ENCODE measurements around the gene KLHL29.

Gene KLHL29

GRCh38 chr2:23422089-23423061 is 37.4 kb downstream of the KLHL29 start:
- no peak for DNase-seq (ENCODE audit: low read depth in 2 of 2)

- DNase-seq (ENCODE audit: low read depth in 2 of 2), result no peak
Observed at GRCh38 chr2:23423062-23423872, 38.3 kb downstream of the KLHL29 start.

GRCh38 chr2:23423873-23424680 is 39.1 kb downstream of the KLHL29 start:
- no peak for DNase-seq (ENCODE audit: low read depth in 2 of 2)

DNA sequence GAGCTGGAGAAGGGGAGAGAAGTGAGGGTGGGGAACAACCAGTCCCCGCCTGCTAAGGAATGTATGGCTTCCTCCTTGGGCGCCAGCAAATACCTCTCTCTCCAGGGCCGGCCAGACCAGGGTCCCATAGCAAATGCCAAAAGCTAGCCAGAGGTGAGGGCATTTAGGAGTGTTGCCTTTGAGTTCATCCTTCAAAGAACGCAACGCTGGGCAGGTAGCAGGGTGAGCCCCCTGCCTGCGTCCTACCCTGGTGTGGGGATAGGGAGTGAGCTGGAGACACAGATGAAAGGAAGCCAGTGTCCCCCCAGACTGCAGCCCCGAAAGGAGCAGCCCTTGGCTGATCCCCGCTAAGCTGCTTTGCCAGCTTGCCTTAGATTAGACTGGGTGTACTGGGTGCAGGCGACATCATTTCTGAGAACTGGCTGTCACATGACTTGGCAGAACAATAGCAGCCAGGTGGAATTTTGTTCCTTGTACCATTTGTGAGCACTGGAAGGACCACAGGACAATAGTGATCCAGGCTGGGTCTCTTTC is 40.4 kb downstream of the KLHL29 start:
- no peak for DNase-seq (ENCODE audit: low read depth in 2 of 2)

GRCh38 chr2:23425885-23426262 is 40.9 kb downstream of the KLHL29 start:
- no peak for DNase-seq (ENCODE audit: low read depth in 2 of 2)

DNA sequence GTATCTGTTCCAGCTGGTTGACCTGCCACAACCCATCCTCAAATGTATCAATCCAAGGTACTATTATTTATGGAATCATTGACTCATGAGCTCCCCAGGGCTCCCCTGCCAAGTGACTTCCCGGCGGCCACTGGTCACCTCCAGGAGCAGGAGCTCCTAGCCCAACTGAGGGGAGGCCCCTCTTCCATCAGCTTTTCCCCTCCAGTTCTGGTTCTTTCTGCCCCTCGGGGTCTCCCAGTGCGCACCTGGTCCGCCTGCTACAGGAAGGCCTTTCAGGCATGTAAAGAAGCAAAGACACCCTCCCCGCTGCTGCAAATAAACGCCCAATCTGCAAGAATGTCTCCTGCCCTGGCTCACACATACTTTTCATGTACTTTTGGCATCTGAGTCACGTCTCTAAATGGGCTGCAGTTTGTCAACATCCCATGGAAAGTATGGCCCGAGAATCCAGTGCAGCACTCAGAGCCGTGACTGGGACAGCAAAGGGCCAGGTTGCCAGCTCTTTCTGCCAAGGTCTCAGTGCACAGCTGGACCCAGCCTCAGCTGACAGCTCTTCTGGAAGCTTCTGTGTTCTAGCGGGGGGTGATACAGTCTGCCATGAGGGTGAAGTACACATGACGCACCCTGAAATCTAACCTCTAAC is 41.4 kb downstream of the KLHL29 start:
- DNase-seq (ENCODE audit: low read depth in 2 of 2), result no peak

GRCh38 chr2:23427350-23427749 is 42.4 kb downstream of the KLHL29 start:
- DNase-seq (ENCODE audit: low read depth in 2 of 2), result no peak

DNA sequence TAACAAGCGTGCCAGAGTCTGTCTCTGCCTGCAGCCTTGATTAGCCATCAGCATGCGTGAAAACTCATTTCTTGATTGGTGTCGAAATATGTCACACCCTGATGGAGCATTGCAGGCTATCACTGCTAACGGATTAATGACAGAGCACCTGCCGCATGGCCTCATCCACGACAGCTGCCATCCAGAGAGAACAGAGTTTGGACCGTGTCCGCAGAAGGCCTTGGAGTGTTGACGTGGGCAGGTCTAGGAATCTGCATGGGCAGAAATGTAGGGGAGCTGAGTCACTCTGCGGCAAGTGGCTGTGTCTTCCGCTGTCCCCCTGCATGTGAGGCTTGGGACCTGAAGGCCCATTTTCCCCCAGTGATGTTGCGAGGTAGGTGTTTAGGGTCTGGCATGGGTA is 43.0 kb downstream of the KLHL29 start:
- DNase-seq (ENCODE audit: low read depth in 2 of 2), result no peak

DNA sequence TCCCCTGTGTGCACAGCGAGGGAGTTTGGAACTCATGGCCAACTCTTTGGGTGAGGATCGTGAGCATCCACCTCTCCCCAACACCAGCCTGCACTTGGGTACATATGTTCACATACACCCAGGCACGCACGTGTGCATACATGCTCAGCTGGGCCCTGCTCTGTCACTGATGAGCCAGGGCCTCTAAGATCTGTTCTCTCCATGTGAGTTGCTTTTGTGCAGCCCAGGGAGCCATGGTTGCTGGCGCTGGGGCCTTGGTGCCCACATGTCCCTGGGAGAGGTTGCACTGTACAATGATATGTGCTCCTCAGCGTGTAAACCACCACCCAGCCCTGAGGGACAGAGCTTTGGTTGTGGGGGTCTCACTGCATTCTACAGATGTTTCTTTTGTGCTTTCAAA is 44.1 kb downstream of the KLHL29 start:
- DNase-seq (ENCODE audit: low read depth in 2 of 2), result no peak

GRCh38 chr2:23430263-23430662 is 45.3 kb downstream of the KLHL29 start:
- peak; percentile 81 to 83 for DNase-seq (ENCODE audit: low read depth in 2 of 2)

DNA sequence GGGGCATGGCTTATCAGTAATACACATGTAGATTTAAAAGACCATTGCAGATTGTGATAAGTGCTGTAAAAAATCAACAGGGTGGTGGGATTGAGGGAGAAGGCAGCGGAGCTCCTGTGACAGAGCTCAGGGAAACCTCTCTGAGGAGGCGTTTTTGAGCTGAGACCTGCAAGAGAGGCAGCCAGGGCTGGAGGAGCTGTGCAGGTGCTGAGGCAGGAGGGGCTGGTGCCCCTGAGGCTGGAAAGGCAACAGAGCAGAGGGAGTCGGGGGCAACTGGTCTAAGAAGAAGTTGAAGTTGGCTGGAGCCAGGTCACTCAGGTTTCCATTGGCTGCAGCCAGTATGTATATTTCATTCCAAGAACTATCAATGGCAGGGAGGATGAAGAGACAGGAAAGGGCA is 47.6 kb downstream of the KLHL29 start:
- no peak for DNase-seq (ENCODE audit: low read depth in 2 of 2)

DNA sequence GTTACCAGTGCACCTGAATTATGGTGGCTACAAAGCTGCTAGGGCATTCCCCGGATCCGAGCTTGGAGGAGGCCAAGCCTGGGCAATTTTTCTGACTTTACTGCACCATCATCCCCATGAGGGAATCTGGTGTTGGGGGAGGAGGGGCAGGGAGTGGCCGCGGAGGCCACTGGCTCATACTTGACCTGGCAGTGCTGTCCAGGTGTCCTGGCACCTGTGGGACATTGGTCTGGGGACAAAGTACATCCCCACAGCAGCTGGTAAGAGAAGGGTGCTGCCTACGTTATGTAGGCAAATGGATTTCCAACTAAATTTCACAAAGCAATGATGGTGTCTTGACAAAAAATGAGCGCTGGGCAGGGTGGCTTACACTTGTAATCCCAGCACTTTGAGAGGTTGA is 48.3 kb downstream of the KLHL29 start:
- DNase-seq (ENCODE audit: low read depth in 2 of 2), result no peak

- no peak for DNase-seq (ENCODE audit: low read depth in 2 of 2)
Observed at GRCh38 chr2:23434721-23435121, 49.7 kb downstream of the KLHL29 start.

- DNase-seq (ENCODE audit: low read depth in 2 of 2), result no peak
Observed at GRCh38 chr2:23435250-23436035, 50.5 kb downstream of the KLHL29 start.

DNA sequence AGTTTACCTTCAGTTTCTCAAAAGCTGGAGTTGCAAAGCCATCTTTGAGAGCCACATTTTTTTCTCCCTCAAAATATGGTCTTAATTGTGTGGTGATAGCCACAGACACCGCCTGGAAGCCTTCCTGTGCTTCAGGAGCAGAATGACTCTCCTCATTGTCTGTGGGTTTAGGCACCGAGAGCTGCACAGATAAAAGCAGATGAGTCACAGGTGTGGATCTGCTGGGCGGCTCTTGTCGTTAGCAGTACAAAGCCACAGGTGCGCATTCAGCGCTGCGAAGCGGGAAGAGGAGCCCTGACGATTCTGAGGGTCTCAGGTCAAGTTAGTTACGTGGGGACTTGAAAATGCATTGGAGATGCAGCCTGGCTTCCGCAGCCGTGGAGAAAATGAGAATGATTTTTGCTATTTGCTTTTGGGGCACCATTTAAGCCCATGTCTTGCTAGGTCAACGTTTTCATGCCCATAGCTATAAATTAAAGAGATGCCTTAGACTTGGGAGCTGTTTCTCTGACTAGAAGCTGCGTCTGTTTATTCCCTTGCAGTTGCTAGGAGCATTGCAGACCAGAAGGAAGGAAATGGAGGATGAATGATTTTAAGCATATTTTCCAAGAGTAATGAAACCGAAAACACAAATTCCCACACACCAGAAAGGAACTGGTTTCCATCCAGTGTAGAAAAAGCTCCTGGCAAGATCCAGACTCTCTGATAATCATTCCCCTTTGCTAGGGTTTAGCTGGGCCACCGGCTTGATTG is 51.5 kb downstream of the KLHL29 start:
- DNase-seq (ENCODE audit: low read depth in 2 of 2), result no peak

DNA sequence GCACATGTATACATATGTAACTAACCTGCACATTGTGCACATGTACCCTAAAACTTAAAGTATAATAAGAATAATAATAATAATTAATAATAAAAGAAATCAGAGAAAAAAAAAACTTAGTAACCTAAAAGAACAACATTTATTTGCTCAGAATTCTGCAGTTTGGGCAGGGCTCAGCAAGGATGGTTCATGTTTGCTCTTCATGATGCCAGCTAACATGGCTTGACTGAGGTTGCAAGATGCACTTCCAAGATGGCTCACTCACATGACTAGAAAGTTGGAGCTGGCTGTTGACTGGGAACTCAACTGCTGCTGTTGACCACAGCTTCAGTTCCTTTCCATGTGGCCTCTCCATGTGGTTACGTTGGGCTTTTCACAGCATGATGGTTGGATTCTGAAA is 56.4 kb downstream of the KLHL29 start:
- DNase-seq (ENCODE audit: low read depth in 2 of 2), result no peak

GRCh38 chr2:23445450-23445868 is 60.5 kb downstream of the KLHL29 start:
- peak; percentile 52 to 58 for DNase-seq (ENCODE audit: low read depth in 2 of 2)

DNA sequence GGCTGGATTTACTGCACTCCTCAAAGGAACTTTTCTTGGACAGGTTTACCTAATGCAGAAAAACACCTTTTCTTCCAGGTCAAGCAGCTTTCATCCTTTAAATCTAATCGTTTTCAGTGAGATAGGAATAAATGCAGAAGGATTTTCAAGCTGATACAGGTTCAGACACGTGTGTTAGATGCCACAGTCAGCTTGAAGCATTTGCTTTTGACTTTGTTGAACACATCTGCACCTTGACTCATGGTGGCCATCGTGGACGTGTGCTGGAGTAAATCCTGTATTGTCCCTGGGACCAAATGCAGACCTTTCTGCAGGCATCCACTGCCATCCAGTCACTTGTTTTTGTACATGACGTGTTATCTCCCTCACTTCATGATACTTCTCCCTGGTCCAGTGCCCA is 61.9 kb downstream of the KLHL29 start:
- no peak for DNase-seq (ENCODE audit: low read depth in 2 of 2)

DNA sequence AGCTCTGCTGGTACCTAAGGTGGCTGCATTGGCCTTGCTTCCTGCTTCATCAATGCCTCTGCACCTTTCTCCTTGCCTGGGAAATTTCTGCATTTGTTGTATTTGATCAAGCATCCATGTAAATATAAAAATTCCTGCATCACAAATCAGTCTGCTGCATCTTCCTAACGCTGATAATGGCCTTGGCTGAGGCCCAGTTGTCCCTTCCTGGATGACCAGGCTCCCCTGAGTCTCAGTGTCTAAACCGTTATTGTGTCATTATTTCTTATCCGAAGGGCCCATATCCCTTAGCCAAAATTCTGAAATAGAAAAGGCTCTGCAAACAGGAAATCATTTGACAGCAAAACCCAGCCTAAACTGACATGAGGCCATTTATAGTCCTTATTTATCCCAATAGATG is 62.4 kb downstream of the KLHL29 start:
- no peak for DNase-seq (ENCODE audit: low read depth in 2 of 2)

- DNase-seq (ENCODE audit: low read depth in 2 of 2), result no peak
Observed at GRCh38 chr2:23448906-23449305, 63.9 kb downstream of the KLHL29 start.
